ENCODE data around the gene LRRC4C.

DNA sequence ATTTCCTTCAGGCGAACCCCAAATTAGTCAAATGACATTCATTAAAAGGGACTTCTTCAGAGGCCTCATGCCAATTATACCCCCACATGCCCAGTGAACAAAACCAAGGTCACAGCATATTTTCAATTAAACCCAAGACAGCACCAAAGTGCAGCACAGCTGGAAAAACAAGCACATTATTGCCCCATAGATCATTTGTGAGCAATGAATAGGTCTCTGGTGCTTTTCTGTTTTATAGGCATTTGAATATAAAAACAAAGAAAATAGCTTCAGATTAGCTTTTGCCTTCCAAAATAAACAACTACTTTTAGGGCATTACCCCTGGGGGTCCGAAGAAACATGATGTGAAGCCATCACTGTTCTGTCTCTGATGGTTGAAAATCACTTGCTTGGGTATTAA lies 1319.9 kb downstream of the LRRC4C start:
- TF ChIP-seq, protein P1, sequence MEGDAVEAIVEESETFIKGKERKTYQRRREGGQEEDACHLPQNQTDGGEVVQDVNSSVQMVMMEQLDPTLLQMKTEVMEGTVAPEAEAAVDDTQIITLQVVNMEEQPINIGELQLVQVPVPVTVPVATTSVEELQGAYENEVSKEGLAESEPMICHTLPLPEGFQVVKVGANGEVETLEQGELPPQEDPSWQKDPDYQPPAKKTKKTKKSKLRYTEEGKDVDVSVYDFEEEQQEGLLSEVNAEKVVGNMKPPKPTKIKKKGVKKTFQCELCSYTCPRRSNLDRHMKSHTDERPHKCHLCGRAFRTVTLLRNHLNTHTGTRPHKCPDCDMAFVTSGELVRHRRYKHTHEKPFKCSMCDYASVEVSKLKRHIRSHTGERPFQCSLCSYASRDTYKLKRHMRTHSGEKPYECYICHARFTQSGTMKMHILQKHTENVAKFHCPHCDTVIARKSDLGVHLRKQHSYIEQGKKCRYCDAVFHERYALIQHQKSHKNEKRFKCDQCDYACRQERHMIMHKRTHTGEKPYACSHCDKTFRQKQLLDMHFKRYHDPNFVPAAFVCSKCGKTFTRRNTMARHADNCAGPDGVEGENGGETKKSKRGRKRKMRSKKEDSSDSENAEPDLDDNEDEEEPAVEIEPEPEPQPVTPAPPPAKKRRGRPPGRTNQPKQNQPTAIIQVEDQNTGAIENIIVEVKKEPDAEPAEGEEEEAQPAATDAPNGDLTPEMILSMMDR (IDR thresholded peaks at IDR 0.05) = no peak
- no peak for TF ChIP-seq POLR2AphosphoS5 (IDR thresholded peaks at IDR 0.05)

Data from gastroesophageal sphincter (tissue), 3 donors.